ENCODE measurements around the gene SEC62.

DNA sequence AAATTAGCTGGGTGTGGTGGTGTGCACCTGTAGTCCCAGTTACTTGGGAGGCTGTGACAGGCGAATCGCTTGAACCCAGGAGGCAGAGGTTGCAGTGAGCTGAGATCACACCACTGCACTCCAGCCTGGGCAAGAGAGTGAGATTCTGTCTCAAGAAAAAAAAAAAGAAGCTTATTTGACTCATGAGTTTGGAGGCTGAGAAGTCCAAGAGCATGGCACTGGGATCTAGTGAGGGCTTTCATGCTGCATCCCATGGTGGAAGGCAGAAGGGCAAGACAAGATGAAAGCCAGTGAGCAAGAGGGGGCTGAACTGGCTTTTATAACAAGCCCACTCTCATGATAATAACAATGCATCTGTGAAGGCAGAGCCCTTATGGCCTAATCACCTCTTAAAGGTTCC, 33.4 kb downstream of the SEC62 start:
- TF ChIP-seq POLR2A (IDR thresholded peaks at IDR 0.05; ENCODE audit: extremely low read depth, insufficient read length) (no peak), MYC (IDR thresholded peaks at IDR 0.05; ENCODE audit: low read depth, low read length) (no peak)

Measured in NB4 (cell line).